LNCAP (cell line): ENCODE data around the gene PPP2R2D.

Experiments used
- CTCF ChIP-seq: fragments of 450-650 bp; IDR thresholded peaks from 2 replicates; pipeline ENCODE4 v1.5.1; 2017; ENCODE audit warnings: mild to moderate bottlenecking

The PPP2R2D gene

GRCh38 chr10:132004052-132004451, 103.2 kb downstream of the PPP2R2D start:
- TF ChIP-seq CTCF: no peak

- TF ChIP-seq CTCF: no peak
Measured at GRCh38 chr10:132005147-132005546, 104.3 kb downstream of the PPP2R2D start.

- TF ChIP-seq CTCF: no peak
Measured at GRCh38 chr10:132006966-132007365, 106.2 kb downstream of the PPP2R2D start.

- no peak for TF ChIP-seq CTCF
Measured at GRCh38 chr10:132007681-132008080, 106.9 kb downstream of the PPP2R2D start.
